Breast epithelium (tissue), 3 donors: Measurements from ENCODE around the gene ZNF516.

Source experiments
- CTCF ChIP-seq, 3 donors: fragments of 450-650 bp; IDR thresholded peaks; one replicate each; pipeline ENCODE4 v1.5.1; 2016 to 2017; ENCODE audit warnings: antibody characterized with exemption in 3 of 3, mild to moderate bottlenecking in 3 of 3, moderate library complexity in 3 of 3
- POLR2A ChIP-seq: fragments of 450-650 bp; IDR thresholded peaks from one replicate; pipeline ENCODE4 v1.6.1; 2016; ENCODE audit warnings: antibody characterized with exemption, mild to moderate bottlenecking, moderate library complexity
- POLR2AphosphoS5 ChIP-seq, 3 donors: sonication (generic); formaldehyde crosslinking; IDR thresholded peaks; one replicate each; pipeline ENCODE4 v1.6.1; 2017; ENCODE audit warnings: antibody characterized with exemption in 3 of 3

- no peak for TF ChIP-seq CTCF (IDR thresholded peaks at IDR 0.05)
- TF ChIP-seq POLR2A, result no peak
- TF ChIP-seq POLR2AphosphoS5 (IDR thresholded peaks at IDR 0.05), result no peak
Observed at GRCh38 chr18:76471593-76471992, 23.4 kb downstream of the ZNF516 start.
